Measurements from ENCODE around the gene KRT15. TPM values are rescaled to one million over a fixed set of nuclear protein-coding genes. Genes with fewer than 3 reads are reported as not detected.

Gene KRT15
- total RNA-seq: 10 to 100 TPM in 1 of 2 donors, 1 to 10 TPM in 1; 5.8 to 20.0 TPM

DNA sequence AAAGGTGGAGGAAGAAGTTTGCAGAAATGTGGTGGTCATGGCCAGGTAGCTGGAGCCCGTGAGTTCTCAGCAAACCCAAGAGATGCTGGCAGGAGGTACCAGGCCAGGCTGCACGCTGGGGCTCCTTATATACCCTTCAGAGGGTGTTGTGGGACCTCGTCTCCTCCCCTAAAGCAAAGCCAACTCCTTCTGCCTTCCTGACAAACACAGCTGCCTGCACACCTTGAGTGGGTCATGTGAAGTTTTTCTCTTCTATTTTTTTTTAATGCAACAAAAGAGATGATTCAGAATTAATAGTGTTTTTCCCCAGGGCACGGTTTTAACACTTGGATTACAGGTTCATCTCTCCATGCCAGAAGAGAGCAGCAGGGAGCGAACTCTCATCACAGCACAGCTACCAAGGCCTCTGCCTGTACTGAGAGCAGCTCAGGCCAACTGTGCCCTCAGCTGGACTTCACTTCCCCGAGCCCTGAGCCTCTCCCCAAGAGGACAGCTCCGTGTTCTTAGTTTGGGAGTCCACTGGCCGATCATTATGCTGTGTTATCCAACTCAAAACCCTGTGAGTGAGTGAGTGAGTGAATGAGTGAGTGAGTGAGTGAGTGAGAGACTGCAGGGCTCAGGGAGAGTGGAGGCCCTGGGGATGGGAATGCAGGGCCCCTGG is at the start of gene KRT15:
KRT15 (minus strand) TSS at position 102 of the 661 bp plus-strand sequence; CDS start at position 39, 63 bp downstream.
- H3K4me1 ChIP-seq: peaks cover 16% of the 10 kb centered on the region

DNA sequence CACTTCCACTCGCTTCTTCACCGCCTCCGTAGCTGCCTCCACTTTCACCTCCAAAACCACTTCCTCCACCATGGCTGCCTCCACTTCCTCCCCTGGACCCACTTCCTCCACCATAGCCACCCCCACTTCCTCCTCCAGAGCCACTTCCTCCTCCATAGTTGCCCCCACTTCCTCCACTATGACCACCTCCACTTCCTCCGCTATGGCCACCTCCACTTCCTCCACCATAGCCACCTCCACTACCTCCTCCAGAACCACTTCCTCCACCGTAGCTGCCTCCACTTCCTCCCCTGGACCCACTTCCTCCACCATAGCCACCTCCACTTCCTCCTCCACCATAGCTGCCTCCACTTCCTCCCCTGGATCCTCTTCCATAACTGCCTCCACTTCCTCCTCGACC is 48.6 kb upstream of the KRT15 start:
- no peak for DNase-seq
- Histone ChIP-seq H3K27ac (no peak overlapping the region), H3K27me3 (no peaks in the 10 kb centered on the region), H3K36me3 (no peaks in the 10 kb centered on the region), H3K4me3 (no peak overlapping the region), H3K9ac (ENCODE audit: low read depth in 2 of 2, low read length in 2 of 2) (no peak overlapping the region), H3K4me1 (no peaks in the 10 kb centered on the region), H3K9me3 (no peaks in the 10 kb centered on the region)
- intact Hi-C loops (cut with DNase I): no loop called here
- TF ChIP-seq, protein P1, sequence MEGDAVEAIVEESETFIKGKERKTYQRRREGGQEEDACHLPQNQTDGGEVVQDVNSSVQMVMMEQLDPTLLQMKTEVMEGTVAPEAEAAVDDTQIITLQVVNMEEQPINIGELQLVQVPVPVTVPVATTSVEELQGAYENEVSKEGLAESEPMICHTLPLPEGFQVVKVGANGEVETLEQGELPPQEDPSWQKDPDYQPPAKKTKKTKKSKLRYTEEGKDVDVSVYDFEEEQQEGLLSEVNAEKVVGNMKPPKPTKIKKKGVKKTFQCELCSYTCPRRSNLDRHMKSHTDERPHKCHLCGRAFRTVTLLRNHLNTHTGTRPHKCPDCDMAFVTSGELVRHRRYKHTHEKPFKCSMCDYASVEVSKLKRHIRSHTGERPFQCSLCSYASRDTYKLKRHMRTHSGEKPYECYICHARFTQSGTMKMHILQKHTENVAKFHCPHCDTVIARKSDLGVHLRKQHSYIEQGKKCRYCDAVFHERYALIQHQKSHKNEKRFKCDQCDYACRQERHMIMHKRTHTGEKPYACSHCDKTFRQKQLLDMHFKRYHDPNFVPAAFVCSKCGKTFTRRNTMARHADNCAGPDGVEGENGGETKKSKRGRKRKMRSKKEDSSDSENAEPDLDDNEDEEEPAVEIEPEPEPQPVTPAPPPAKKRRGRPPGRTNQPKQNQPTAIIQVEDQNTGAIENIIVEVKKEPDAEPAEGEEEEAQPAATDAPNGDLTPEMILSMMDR (IDR thresholded peaks at IDR 0.05): no peak

More for the DNA sequence above, at the start of gene KRT15:
- Histone ChIP-seq H3K4me3 (no peak within 1 kb of the TSS), H3K27ac (peak within 1 kb of the TSS; percentile 12), H3K36me3 (no peaks in the 10 kb centered on the region), H3K9me3 (no peaks in the 10 kb centered on the region), H3K9ac (ENCODE audit: low read depth in 2 of 2, low read length in 2 of 2) (no peak within 1 kb of the TSS), H3K27me3 (no peaks in the 10 kb centered on the region)
- DNase-seq: no peak
- TF ChIP-seq, protein P1 (IDR thresholded peaks at IDR 0.05): no peak
- intact Hi-C loops (cut with DNase I): no loop called here

DNA sequence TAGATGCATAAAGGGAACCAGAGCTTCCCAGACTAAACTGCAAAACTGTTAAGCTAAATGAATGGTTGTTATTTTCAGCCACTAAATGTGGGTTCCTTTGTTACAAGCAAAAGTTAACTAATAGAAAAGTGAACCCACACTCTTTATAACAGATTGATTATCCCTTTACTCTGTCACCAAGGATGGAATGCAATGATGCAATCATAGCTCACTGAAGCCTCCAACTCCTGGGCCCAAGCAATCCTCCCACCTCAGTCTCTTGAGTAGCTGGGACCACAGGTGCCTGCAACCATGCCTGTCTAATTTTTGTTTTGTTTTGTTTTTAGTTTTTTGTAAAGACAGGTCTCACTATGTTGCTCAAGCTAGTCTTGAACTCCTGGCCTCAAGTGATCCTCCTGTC is 46.6 kb upstream of the KRT15 start:
- Histone ChIP-seq H3K9ac (ENCODE audit: low read depth in 2 of 2, low read length in 2 of 2) (no peak overlapping the region), H3K36me3 (no peaks in the 10 kb centered on the region), H3K27ac (no peak overlapping the region), H3K27me3 (no peaks in the 10 kb centered on the region), H3K4me3 (no peak overlapping the region), H3K4me1 (no peaks in the 10 kb centered on the region), H3K9me3 (no peaks in the 10 kb centered on the region)
- intact Hi-C loops (cut with DNase I): no loop called here
- TF ChIP-seq, protein P1 (IDR thresholded peaks at IDR 0.05): no peak
- DNase-seq: no peak

DNA sequence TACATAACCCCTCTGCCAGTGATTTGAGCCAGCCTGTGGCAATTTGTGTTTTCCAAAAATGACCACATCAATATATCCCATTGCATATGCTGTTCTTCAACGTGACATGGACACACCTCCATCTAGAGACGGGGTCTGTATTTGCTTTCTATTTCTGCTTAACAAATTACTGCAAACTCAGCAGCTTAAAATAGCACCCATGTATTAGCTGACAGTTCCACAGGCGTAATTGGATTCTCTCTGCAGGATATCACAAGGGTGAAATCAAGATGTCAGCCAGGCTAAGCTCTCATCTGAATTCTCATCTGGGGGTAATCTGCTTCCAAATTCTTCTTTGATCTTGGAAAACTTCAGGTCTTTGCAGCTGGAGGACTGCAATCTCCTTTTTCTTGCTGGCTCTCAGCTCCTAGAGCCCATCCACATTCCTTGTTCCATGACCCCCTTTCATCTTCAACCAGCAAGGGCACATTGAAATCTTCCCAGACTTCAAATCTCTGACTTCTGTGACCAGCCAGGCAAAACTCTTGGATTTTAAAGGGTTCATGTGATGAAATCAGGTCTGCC is 45.0 kb upstream of the KRT15 start:
- Histone ChIP-seq H3K9me3 (no peaks in the 10 kb centered on the region), H3K27ac (no peak overlapping the region), H3K9ac (ENCODE audit: low read depth in 2 of 2, low read length in 2 of 2) (no peak overlapping the region), H3K27me3 (no peaks in the 10 kb centered on the region), H3K36me3 (no peaks in the 10 kb centered on the region), H3K4me3 (no peak overlapping the region), H3K4me1 (no peaks in the 10 kb centered on the region)
- intact Hi-C loops (cut with DNase I): no loop called here
- no peak for DNase-seq
- TF ChIP-seq, protein P1 (IDR thresholded peaks at IDR 0.05): no peak

- Histone ChIP-seq H3K4me3 (no peak overlapping the region), H3K27ac (no peak overlapping the region), H3K9me3 (no peaks in the 10 kb centered on the region), H3K4me1 (no peaks in the 10 kb centered on the region), H3K27me3 (no peaks in the 10 kb centered on the region), H3K36me3 (no peaks in the 10 kb centered on the region), H3K9ac (ENCODE audit: low read depth in 2 of 2, low read length in 2 of 2) (no peak overlapping the region)
- no peak for DNase-seq
- intact Hi-C loops (cut with DNase I): no loop called here
- TF ChIP-seq, protein P1 (IDR thresholded peaks at IDR 0.05): no peak
Observed at GRCh38 chr17:41561554-41561953, 42.9 kb upstream of the KRT15 start.

Measured in colonic mucosa (tissue), 4 donors.